Heart right ventricle (tissue), 16 donors: ENCODE data around the gene PPIP5K2. TPM values are rescaled to one million over a fixed set of nuclear protein-coding genes. Genes with fewer than 3 reads are reported as not detected.
"Not testable (repeated sequence)": the region's sequence is repeated elsewhere in the genome, so short reads cannot be mapped to it uniquely, and the experiment has no call there.

ENCODE experiments used
- ATAC-seq, 8 donors: fragments of 200-7000 bp; cut with Tn5 transposase; one replicate each; pipeline ENCODE4 v1.9.1; 2020; ENCODE audit warnings: mild to moderate bottlenecking in 8 of 8, moderate library complexity in 8 of 8, moderate number of reproducible peaks in 1 of 8
- DNase-seq, 2 donors: peaks; one replicate each; pipeline ENCODE4 v3.0.0-alpha.2; 2020
- H3K27ac ChIP-seq, 10 donors: fragments of 200-600 bp; sonication (generic) in 2 of 10; one replicate each; pipeline versions ENCODE4 v1.5.0 to v1.8.0; 2020 to 2022; ENCODE audit warnings: mild to moderate bottlenecking in 3 of 10
- H3K27me3 ChIP-seq, 7 donors: fragments of 200-600 bp; one replicate each; pipeline ENCODE4 v1.8.0; 2021 to 2022; ENCODE audit warnings: mild to moderate bottlenecking in 2 of 7
- H3K36me3 ChIP-seq, 9 donors: fragments of 200-600 bp; sonication (generic) in 1 of 9; one replicate each; pipeline versions ENCODE4 v1.5.0 to v1.8.0; 2020 to 2022; ENCODE audit warnings: mild to moderate bottlenecking in 2 of 9
- H3K4me1 ChIP-seq, 9 donors: fragments of 200-600 bp; sonication (generic) in 1 of 9; one replicate each; pipeline versions ENCODE4 v1.5.0 to v1.8.0; 2020 to 2022; ENCODE audit warnings: mild to moderate bottlenecking in 4 of 9
- H3K4me3 ChIP-seq, 10 donors: fragments of 200-600 bp; sonication (generic) in 2 of 10; one replicate each; pipeline versions ENCODE4 v1.5.0 to v1.8.0; 2020 to 2022; ENCODE audit warnings: mild to moderate bottlenecking in 7 of 10, moderate library complexity in 2 of 10
- H3K9me3 ChIP-seq, 11 donors: fragments of 200-600 bp in 10 of 11; sonication (generic) in 2 of 11; one replicate each; pipeline versions ENCODE4 v1.5.0 to v1.8.0; 2013 to 2022; ENCODE audit warnings: mild to moderate bottlenecking in 2 of 11, control low read depth in 1 of 11, moderate library complexity in 1 of 11
- WGBS, 2 donors: extraction: QIAGEN DNeasy Blood & Tissue Kit; methylation state at CpG; one replicate each; pipeline ENCODE4 v1.1.7; 2013; ENCODE audit warnings: inconsistent platforms in 1 of 2; 5-methylcytosine and 5-hydroxymethylcytosine counted together
- intact Hi-C, 10 donors: fragments of 100-400 bp; cut with DNase I; formaldehyde crosslinking; loops; one replicate each; pipeline versions ENCODE4 v1.11.1 to v1.14.2; 2022
- long read RNA-seq, 3 donors: library from polyadenylated mRNA; unstranded; transcript quantifications; one replicate each; pipeline ENCODE4 v2.0.0, GENCODE V29; 2020 to 2021
- polyA plus RNA-seq, 2 donors: library from polyadenylated mRNA; stranded (reverse); fragments of 200-250 nt; gene quantifications; one replicate each; pipeline ENCODE4 v1.2.3, GENCODE V29; 2013
- total RNA-seq, 10 donors: library from RNA; stranded (reverse); fragmentation: NEBNext Ultra II Directional in 3 of 10; extraction: Animal tissue kit (Norgen Biotek cat#: 25700) in 3 of 10; gene quantifications; one replicate each; pipeline versions ENCODE4 v1.2.1 to v1.2.4, GENCODE V29; 2021 to 2023
- TF ChIP-seq, protein P1 (sequence below), 9 donors: fragments of 200-600 bp; sonication (generic) in 2 of 9; IDR thresholded peaks; one replicate each; pipeline versions ENCODE4 v1.5.0 to v1.8.0; 2021 to 2022; ENCODE audit warnings: antibody characterized with exemption in 9 of 9, mild to moderate bottlenecking in 5 of 9, moderate library complexity in 1 of 9
- donor health status: Arrhythmogenic right ventricular cardiomyopathy.
- donor health status: ischemic (EF 13 %, LVEDD 7.1; RV severe dilation, severe dysfunction).
- donor health status: healthy with polysubstance abuse.
- donor health status: DM: no; HTN: yes; CAD: no.
- donor health status: DM: no; HTN: no; CAD: no.
- donor health status: ischemic (EF 25% LVEDD 6.9; RV normal size, moderate dysfunction).
- donor health status: ischemic (EF 25% LVEDD 5.7; RV mildly dilated, moderate dysfunction).
- donor health status: healthy.
- donor health status: DM: yes; HTN: yes; CAD: no.
- donor health status: Ischemic cardiomyopathy.
- donor health status: ischemic (EF 35%, LVEDD 5.7; RV mildly dilated, moderate dysfunction).
- donor health status: nonischemic (EF 11% LVEDD 7.7; RV severe dilation, severe dysfunction).
- donor health status: DM: yes; HTN: yes; CAD: no.
- donor health status: PGD.
- donor health status: ischemic (EF 29% LVEDD 5.4; RV normal size, mild dysfunction).
- donor health status: nonischemic (EF 23%, LVEDD 6.1; RV moderate dilation, normal function).

PPIP5K2 gene
- total RNA-seq (10 to 100 TPM; 30.8 to 72.9 (median 35.6) TPM), polyA plus RNA-seq (10 to 100 TPM; 17.1 to 44.0 TPM)
- long read RNA-seq, donor 1, partial matches to known transcripts: 11 of 17 reads
- long read RNA-seq, donor 1, other reads (novel, unspliced or antisense): 6 of 17 reads
- long read RNA-seq, donor 2, partial matches to known transcripts: 1 of 6 reads
- long read RNA-seq, donor 2, other reads (novel, unspliced or antisense): 5 of 6 reads
- long read RNA-seq, donor 3, partial matches to known transcripts: 13 of 27 reads
- long read RNA-seq, donor 3, other reads (novel, unspliced or antisense): 14 of 27 reads

DNA sequence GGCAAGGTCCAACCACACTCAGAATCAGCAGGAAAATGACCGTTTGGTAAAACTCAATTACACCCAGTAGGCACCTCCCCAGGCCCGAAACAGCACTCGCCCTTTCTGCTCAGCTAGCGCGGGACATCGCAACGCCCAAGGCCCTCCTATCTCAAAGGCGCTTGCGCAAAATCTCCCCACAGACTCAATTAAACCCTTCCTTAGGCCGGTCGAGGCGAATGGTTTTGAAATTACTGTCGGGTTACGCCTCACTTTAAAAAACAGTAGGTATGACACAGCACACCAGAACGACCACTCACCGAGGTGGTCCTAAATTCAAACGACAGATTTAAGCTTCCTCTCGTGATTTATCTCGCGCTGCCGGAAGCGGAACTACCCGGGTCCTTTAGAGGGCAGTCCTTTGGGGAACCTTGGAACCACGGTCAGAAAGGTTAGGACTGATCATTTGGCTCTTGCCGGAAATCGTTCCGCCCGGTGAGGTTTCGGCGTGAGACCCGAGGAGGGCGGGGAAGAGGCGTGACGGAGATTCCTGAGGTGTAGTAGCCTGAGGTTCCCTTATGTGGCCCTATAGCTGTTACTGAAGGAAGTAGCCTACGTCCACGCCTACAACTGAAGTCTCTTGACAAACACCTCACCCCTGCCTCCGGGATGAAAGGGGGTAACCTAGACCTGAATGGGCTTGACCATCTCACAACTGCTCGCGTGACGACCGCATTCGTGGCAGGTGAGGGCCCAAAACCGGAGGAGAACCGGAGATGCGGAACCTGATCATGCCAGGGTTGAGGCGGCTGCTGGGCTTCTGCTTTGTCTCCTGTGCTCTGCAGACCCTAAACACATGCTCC, at the start of gene PPIP5K2, which contains the start of gene GIN1:
Gene PPIP5K2 (plus strand): TSS at position 537 of the 842 bp plus-strand sequence. CDS start 9,289 bp downstream, outside the sequence.
Gene GIN1 (minus strand): TSS at position 374 of the 842 bp plus-strand sequence. CDS start 11,431 bp downstream, outside the sequence.
- 0% methylated on average over 46 of the region's 46 CpGs for WGBS, 2 donors
- ATAC-seq (peak; percentile 98 to 100 (median 99)), DNase-seq (peak; percentile 93 to 97)
- H3K9me3 ChIP-seq: no peaks in the 10 kb centered on the region
- peak within 1 kb of the TSS; percentile 64 to 95 (median 78) for H3K4me3 ChIP-seq
- no peaks in the 10 kb centered on the region for H3K36me3 ChIP-seq
- intact Hi-C loops: loop anchor here in 2 of 10 donors (10.0 kb wide), 2 partner anchors 345 to 355 kb away; no protein-coding TSS in a partner anchor
- TF ChIP-seq, protein P1, sequence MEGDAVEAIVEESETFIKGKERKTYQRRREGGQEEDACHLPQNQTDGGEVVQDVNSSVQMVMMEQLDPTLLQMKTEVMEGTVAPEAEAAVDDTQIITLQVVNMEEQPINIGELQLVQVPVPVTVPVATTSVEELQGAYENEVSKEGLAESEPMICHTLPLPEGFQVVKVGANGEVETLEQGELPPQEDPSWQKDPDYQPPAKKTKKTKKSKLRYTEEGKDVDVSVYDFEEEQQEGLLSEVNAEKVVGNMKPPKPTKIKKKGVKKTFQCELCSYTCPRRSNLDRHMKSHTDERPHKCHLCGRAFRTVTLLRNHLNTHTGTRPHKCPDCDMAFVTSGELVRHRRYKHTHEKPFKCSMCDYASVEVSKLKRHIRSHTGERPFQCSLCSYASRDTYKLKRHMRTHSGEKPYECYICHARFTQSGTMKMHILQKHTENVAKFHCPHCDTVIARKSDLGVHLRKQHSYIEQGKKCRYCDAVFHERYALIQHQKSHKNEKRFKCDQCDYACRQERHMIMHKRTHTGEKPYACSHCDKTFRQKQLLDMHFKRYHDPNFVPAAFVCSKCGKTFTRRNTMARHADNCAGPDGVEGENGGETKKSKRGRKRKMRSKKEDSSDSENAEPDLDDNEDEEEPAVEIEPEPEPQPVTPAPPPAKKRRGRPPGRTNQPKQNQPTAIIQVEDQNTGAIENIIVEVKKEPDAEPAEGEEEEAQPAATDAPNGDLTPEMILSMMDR (IDR thresholded peaks at IDR 0.05): peak in 3 of 9 donors; percentile 4 to 17 (median 7)
- no peaks in the 10 kb centered on the region for H3K27me3 ChIP-seq
- H3K27ac ChIP-seq: peak within 1 kb of the TSS; percentile 88 to 97 (median 90)
- peaks cover 0 to 42% (median 34%) of the 10 kb centered on the region in 9 donors for H3K4me1 ChIP-seq

DNA sequence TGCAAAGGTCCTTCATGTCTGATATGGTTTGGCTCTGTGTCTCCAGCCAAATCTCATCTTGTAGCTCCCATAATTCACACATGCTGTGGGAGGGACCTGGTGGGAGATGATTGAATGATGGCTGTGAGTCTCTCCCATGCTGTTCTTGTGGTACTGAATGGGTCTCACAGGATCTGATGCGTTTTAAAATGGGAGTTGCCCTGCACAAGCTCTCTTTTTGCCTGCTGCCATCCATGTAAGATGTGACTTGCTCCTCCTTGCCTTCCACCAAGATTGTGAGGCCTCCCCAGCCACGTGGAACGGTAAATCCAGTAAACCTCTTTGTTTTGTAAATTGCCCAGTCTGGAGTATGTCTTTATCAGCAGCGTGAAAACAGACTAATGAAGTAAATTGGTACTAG, 46.6 kb upstream of the PPIP5K2 start:
- WGBS, 2 donors: 81 to 86% methylated on average over 4 of the region's 4 CpGs

DNA sequence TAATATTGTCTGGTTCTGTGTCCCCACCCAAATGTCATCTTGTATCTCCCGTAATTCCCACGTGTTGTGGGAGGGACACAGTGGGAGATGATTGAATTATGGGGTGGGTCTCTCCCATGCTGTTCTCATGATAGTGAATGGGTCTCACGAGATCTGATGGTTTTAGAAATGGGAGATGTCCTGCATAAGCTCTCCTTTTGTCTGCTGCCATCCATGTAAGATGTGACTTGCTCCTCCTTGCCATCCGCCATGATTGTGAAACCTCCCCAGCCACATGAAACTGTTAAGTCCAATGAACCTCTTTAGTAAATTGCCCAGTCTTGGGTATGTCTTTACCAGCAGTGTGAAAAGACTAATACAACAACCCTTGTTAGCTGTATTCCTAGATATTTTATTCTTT, 44.7 kb upstream of the PPIP5K2 start:
- Histone ChIP-seq H3K9me3 (peaks cover 0 to 73% (median 39%) of the 10 kb centered on the region in 11 donors), H3K4me1 (no peaks in the 10 kb centered on the region), H3K4me3 (no peak overlapping the region), H3K36me3 (no peaks in the 10 kb centered on the region), H3K27me3 (no peaks in the 10 kb centered on the region), H3K27ac (no peak overlapping the region)
- intact Hi-C loops: no loop called here
- WGBS, 2 donors: 82 to 93% methylated on average over 4 of the region's 4 CpGs
- DNase-seq: no peak
- no peak for ATAC-seq
- TF ChIP-seq, protein P1 (IDR thresholded peaks at IDR 0.05): no peak

More for the DNA sequence above, 46.6 kb upstream of the PPIP5K2 start:
- H3K27ac ChIP-seq, intact Hi-C loops, H3K36me3 ChIP-seq, ATAC-seq, DNase-seq, H3K4me1 ChIP-seq, H3K27me3 ChIP-seq, H3K4me3 ChIP-seq: not testable (repeated sequence)
- H3K9me3 ChIP-seq: peaks cover 0 to 54% (median 24%) of the 10 kb centered on the region in 11 donors

DNA sequence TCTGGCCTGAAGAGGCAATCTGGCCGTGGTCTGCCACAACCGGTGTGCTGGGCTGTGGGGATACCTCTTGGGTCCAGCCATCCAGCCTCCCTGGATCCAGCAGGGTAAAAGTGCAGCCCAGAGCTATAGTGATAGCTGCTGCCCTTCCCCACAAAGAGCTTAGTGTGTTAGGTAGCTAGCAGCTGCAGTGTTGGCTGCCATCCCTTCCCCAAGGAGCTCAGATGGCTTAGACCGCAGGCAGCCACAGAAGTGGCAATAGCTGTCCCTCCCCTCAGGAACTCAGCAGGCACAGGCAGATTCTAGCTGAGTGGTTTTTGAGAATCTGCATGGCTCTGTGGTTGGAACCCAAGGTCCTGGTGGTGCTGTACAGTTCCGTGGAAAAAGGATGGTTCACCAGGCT, 40.3 kb upstream of the PPIP5K2 start:
- Histone ChIP-seq H3K9me3 (peaks cover 0 to 100% (median 47%) of the 10 kb centered on the region in 11 donors), H3K27ac (no peak overlapping the region), H3K4me1 (no peaks in the 10 kb centered on the region), H3K27me3 (no peaks in the 10 kb centered on the region), H3K36me3 (peaks cover 0 to 9% (median 0%) of the 10 kb centered on the region in 9 donors), H3K4me3 (no peak overlapping the region)
- ATAC-seq (no peak), DNase-seq (no peak)
- TF ChIP-seq, protein P1 (IDR thresholded peaks at IDR 0.05): no peak
- intact Hi-C loops: no loop called here
- 80 to 98% methylated on average over 4 of the region's 4 CpGs for WGBS, 2 donors
